T-helper 2 cell treated with Interferon-gamma antibody and Interleukin-4, amounts not matched to agents 5 μg/mL and 100 μg/mL, for 36 hours (primary cell): Measurements from ENCODE around the gene CNPY2.
"Not testable (repeated sequence)": the region's sequence is repeated elsewhere in the genome, so short reads cannot be mapped to it uniquely, and the experiment has no call there.

Experiments used
- DNase-seq: peaks from one replicate; pipeline ENCODE4 v3.0.0; 2021; ENCODE audit warnings: low spot score
- H3K27ac Mint-ChIP-seq: one replicate; pipeline ENCODE4 v1.8.0; 2021; ENCODE audit warnings: mild to moderate bottlenecking, mixed read lengths
- H3K27me3 Mint-ChIP-seq: one replicate; pipeline ENCODE4 v1.8.0; 2021; ENCODE audit warnings: low read depth, mixed read lengths
- H3K36me3 Mint-ChIP-seq: one replicate; pipeline ENCODE4 v1.8.0; 2021; ENCODE audit warnings: low read depth, mixed read lengths
- H3K4me1 Mint-ChIP-seq: one replicate; pipeline ENCODE4 v1.8.0; 2021; ENCODE audit warnings: low read depth, mixed read lengths
- H3K4me3 Mint-ChIP-seq: one replicate; pipeline ENCODE4 v1.8.0; 2022; ENCODE audit warnings: mild to moderate bottlenecking, moderate library complexity, mixed read lengths
- H3K9me3 Mint-ChIP-seq: one replicate; pipeline ENCODE4 v1.8.0; 2021; ENCODE audit warnings: mixed read lengths

The CNPY2 gene

DNA sequence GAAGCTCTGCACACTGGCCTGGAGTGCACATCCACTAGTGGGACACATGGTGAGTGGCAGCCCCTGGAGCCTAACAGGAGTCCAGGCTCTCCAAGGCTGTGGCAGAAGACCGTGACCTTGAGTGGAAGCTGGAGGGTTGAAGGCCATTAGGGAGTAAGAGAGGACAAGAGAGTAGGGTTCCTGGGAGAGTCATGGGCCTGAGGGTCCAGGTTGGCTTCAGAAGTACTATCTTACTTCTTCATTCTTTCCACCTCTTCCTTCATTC lies 23.3 kb upstream of the CNPY2 start:
- H3K27ac Mint-ChIP-seq: peak overlapping the region; percentile 98
- peaks cover 32% of the 10 kb centered on the region for H3K4me1 Mint-ChIP-seq
- no peak for DNase-seq
- H3K27me3 Mint-ChIP-seq: no peaks in the 10 kb centered on the region
- H3K9me3 Mint-ChIP-seq: no peaks in the 10 kb centered on the region
- peak overlapping the region; percentile 85 for H3K4me3 Mint-ChIP-seq
- peaks cover 21% of the 10 kb centered on the region for H3K36me3 Mint-ChIP-seq

DNA sequence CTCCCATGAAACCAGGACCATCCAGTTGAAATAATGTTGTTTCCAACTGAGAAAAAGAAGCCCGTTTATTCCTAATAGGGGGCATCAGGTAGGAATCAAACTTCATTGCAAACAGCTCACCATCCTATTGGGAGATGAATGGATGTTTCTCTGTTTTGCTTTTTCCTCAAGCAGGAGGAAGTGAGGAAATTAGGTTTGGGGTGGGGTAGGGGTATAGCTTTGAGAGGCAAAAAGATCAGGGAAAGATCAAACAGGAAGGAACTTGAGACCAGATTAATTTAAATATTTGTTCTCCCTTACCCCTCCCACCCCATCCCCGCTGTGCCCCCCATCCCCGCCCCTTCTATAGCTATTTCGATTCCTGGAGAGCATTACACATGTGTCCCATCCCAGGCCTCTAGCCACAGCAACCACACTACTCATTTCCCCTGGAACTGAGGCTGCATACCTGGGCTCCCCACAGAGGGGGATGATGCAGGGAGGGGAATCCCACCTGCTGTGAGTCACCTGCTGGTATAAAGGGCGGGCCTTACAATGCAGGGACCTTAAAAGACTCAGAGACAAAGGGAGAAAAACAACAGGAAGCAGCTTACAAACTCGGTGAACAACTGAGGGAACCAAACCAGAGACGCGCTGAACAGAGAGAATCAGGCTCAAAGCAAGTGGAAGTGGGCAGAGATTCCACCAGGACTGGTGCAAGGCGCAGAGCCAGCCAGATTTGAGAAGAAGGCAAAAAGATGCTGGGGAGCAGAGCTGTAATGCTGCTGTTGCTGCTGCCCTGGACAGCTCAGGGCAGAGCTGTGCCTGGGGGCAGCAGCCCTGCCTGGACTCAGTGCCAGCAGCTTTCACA lies 22.7 kb upstream of the CNPY2 start, which contains the start of gene IL23A:
IL23A (plus strand) TSS at position 577 of the 850 bp plus-strand sequence; CDS start at position 738, 161 bp downstream.
- Mint-ChIP-seq H3K36me3 (peaks cover 15% of the 10 kb centered on the region), H3K27ac (peak within 1 kb of the TSS; percentile 98), H3K27me3 (no peaks in the 10 kb centered on the region), H3K4me3 (peak within 1 kb of the TSS; percentile 85), H3K4me1 (peaks cover 32% of the 10 kb centered on the region), H3K9me3 (no peaks in the 10 kb centered on the region)
- peak; percentile 89 for DNase-seq

DNA sequence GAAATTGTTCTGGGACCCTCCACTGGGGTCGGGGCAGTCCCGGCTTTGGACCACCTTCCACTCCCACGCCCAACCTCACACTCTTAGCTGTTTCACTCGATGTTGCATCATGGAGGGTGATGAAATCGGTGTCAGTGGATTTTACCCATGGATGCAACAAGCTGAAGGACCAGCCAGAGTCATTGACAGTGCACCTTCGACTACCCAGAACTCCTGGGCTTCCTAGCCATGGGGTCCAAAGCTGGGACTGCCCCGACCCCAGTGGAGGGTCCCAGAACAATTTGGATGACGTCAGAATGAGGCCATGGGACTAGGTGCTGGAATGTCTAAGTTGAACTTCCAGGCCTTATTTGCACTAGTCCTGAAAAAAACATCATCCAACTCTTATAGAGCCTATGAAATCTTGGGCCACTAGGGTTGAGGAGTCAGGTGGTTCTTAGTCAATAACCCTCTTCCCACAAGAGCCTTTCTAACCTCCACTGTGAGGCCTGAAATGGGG lies 22.0 kb upstream of the CNPY2 start:
- Mint-ChIP-seq H3K27me3 (no peaks in the 10 kb centered on the region), H3K4me3 (peak overlapping the region; percentile 63), H3K27ac (peak overlapping the region; percentile 98), H3K36me3 (peaks cover 9% of the 10 kb centered on the region), H3K9me3 (no peaks in the 10 kb centered on the region), H3K4me1 (peaks cover 35% of the 10 kb centered on the region)
- no peak for DNase-seq

DNA sequence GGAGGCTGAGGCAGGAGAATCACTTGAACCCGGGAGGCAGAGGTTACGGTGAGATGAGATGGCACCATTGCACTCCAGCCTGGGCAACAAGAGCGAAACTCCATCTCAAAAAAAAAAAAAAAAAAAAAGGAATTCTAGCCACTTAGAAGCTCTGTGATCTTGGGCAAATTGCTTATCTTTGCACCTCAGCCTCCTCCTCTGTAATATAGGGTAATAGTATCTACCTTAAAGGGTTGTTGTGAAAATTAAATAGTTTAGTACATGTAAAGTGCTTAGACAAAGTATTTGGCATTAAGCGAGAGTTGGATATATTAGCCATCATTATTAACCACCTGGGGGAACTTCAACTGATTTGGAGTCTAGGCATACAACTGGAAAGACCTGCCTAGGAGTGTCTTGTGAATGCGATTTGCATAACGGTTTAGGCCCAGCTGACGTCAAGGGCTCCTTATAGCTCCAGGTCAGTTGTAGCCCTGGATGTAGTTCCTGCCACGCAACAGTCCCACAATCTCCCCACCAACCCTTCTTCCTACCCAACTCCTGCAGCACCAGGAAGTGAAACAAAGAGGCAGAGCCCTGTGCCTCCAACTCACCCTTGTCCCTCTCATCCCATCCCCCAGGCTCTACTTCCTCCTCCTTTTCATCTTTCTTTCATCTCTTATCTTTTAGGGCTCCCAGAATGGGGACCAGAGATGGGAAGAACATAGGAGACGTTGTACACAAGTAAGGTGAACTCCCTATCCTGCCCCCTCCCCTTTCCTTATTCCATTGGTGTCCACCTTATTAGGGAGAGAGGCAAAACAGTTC lies 20.8 kb upstream of the CNPY2 start:
- Mint-ChIP-seq H3K4me1 (peaks cover 39% of the 10 kb centered on the region), H3K27me3 (no peaks in the 10 kb centered on the region), H3K36me3 (peaks cover 11% of the 10 kb centered on the region), H3K9me3 (no peaks in the 10 kb centered on the region), H3K4me3 (peak overlapping the region; percentile 26), H3K27ac (peak overlapping the region; percentile 68)
- DNase-seq: no peak

DNA sequence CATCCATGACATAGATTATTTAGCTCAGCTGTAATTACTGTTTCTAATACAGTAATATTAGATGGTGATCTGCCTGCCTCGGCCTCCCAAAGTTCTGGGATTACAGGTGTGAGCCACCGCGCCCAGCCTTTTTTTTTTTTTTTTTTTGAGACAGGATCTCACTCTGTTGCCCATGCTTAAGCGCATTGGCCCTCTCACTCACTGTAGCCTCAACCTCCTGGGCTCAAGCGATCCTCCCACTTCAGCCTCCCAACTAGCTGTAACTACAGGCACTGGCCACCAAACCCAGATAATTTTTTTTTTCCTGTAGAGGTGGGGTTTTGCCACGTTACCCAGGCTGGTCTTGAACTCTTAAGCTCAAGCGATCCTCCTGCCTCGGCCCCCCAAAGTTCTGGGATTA lies 19.7 kb upstream of the CNPY2 start:
- not testable (repeated sequence) for H3K27me3 Mint-ChIP-seq, H3K36me3 Mint-ChIP-seq, H3K4me3 Mint-ChIP-seq, DNase-seq, H3K27ac Mint-ChIP-seq, H3K9me3 Mint-ChIP-seq
- H3K4me1 Mint-ChIP-seq: peaks cover 41% of the 10 kb centered on the region

DNA sequence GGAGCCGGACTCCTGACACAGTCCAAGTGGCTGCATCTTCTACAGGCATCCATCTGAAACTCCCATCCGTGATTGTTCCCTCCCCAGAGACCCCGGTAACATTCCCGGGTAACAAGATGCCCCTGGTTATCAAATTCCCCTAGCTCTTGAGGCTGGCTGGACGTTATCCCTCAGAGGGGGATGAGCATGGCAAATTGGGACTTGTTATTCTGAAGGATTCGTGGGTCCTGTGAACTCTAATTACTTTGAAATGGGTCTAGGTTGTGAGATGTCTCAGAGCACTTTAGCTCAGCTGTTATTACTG lies 18.7 kb upstream of the CNPY2 start:
- H3K4me1 Mint-ChIP-seq: peaks cover 34% of the 10 kb centered on the region
- no peak for DNase-seq

DNA sequence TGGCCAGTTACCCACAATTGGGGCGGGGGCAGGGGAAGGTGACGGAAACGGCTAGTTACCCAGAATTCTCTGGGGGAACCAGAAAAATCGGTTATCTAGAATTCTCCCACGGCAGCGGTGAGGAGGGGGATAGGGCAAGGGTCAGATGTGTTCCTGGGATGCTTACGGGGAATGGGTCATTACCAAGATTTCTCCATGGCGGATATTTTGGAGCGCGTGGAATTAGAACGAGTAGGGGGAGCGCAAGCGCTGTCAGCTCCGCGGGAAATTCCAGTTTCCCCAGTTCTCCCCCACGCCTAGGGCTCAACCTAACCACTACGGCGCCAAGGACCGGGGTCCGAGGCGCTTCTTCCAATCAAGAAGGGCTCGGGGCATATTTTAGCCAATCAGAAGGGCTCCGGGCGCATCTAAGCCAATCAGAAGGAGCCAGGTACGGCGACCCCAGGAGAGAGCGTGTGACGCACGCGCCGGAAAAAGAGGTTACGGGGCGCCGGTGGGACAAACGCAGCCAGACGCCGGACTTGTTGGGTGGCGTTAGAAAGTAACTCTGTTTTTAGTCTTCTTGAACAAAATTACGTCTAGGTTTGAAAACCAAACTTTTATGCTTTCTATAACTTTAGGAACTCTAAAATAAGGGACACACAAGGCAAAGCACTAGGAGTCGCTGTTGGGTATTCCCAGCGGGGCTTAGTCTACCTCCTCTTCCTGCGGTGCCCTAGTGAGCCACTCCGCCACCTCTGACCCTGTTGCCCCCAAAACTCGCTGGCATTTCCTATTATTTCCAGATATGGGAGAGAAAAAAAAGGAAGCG lies 18.1 kb upstream of the CNPY2 start, which contains the start of gene PAN2:
PAN2 (minus strand) TSS at position 322 of the 811 bp plus-strand sequence. CDS start 906 bp downstream, outside the sequence.
- peak within 1 kb of the TSS; percentile 99 for H3K27ac Mint-ChIP-seq
- peaks cover 8% of the 10 kb centered on the region for H3K36me3 Mint-ChIP-seq
- no peaks in the 10 kb centered on the region for H3K9me3 Mint-ChIP-seq
- H3K4me1 Mint-ChIP-seq: peaks cover 29% of the 10 kb centered on the region
- no peaks in the 10 kb centered on the region for H3K27me3 Mint-ChIP-seq
- peak within 1 kb of the TSS; percentile 92 for H3K4me3 Mint-ChIP-seq
- DNase-seq: peak; percentile 96

More for the DNA sequence above, 18.7 kb upstream of the CNPY2 start:
- peak overlapping the region; percentile 92 for H3K4me3 Mint-ChIP-seq
- peaks cover 8% of the 10 kb centered on the region for H3K36me3 Mint-ChIP-seq
- no peaks in the 10 kb centered on the region for H3K27me3 Mint-ChIP-seq
- H3K27ac Mint-ChIP-seq: peak overlapping the region; percentile 99
- no peaks in the 10 kb centered on the region for H3K9me3 Mint-ChIP-seq

DNA sequence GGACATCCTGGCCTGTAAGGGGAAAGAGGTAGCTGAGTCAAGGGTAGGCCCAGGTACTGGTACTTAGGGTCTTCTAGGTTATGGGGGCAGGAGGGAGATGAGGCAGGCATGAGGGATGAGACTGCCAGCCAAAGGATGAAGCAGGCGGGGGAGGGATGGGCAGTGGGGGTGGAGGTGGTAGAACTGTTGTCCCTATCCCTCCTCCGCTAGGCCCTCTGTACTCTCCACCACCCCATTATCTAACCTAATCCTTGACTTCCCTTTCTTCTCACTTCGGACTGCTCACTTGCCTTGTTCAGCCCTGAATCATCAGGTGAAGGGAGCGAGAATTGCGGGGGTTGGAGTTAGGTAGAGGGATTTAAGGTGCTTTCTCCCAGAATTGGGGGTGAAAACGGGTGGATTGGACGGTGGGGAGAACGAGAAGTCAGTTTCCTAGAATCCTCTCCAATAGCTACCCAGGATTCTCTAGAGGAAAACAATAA lies 17.4 kb upstream of the CNPY2 start:
- H3K4me1 Mint-ChIP-seq: peaks cover 23% of the 10 kb centered on the region
- no peak for DNase-seq
- peak overlapping the region; percentile 92 for H3K4me3 Mint-ChIP-seq
- peak overlapping the region; percentile 99 for H3K27ac Mint-ChIP-seq
- H3K36me3 Mint-ChIP-seq: peaks cover 6% of the 10 kb centered on the region
- no peaks in the 10 kb centered on the region for H3K27me3 Mint-ChIP-seq
- H3K9me3 Mint-ChIP-seq: no peaks in the 10 kb centered on the region

DNA sequence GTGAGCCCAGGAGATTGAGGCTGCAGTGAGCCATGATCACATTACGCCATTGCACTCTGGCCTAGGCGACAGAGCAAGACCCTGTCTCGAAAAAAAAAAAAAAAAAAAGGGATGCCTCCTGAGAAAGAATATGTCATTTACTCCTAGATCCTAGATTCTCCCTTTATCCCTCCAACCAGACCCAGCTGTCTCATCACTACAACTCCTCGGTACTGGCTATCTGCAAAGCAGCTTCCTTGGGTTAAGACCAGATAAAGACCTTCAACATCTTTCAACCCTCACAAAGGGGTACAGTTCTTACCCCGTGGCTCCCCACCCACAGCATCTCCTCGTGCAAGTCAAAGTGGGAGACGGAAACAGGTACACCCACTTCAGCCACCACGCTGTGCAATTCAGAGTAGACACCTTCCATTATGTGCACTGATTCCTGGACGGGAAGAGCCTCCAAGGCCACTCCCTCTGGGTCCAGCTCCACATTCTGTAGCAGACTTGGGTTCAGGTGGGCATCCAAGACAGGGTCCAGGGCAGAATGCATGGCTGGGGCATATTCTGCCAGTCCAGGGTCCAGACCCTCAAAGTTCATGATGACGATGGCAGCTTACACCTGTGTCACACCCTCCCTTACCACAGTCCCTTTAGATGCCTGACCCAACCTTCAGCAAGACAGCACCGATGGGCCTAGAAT lies 16.9 kb upstream of the CNPY2 start:
- no peaks in the 10 kb centered on the region for H3K27me3 Mint-ChIP-seq
- H3K9me3 Mint-ChIP-seq: no peaks in the 10 kb centered on the region
- no peak for DNase-seq
- peaks cover 19% of the 10 kb centered on the region for H3K4me1 Mint-ChIP-seq
- H3K36me3 Mint-ChIP-seq: peaks cover 8% of the 10 kb centered on the region
- H3K27ac Mint-ChIP-seq: peak overlapping the region; percentile 99
- H3K4me3 Mint-ChIP-seq: peak overlapping the region; percentile 92

DNA sequence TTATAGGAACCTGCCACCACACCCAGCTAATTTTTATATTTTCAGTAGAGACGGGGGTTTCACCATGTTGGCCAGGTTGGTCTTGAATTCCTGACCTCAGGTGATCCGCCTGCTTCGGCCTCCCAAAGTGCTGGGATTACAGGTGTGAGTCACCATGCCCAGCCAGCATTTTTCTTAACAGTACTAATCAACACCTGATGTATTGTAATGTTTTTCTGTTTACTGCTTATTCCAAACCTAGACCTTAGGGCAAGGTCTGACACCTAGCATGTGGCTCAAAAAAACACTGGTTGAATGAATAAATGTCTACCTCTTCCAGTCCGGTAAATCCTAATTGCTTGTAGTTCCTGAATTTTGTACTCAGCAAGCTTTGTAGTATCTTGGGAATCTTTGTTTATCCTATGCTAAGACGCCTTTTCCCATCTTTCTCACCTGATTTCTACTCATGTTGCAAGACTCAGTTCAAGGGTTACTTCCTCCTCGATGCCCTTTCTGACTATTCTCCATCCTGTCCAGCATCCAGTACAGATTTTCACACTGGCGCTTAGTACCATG lies 15.2 kb upstream of the CNPY2 start:
- Mint-ChIP-seq H3K27me3 (no peaks in the 10 kb centered on the region), H3K27ac (no peak overlapping the region), H3K36me3 (peaks cover 16% of the 10 kb centered on the region)

DNA sequence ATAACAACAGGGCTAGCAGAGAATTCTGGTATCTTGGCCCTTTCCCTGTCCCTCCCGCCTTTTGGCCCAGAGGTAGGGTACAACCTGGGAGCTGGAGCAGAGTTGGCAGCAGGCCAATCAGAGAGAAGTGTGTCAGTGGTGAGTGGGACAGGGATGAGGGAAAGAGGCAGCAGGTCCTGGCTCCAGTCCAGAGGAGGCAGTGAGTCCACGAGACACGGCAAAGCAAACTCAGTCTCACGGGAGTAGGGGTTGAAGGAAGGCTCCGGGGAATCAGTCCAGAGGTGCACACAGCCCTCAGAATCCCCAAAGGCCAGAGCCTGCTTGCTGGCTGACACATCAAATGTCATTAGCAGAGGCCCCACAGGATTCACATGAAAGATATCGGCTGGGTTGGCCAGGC lies 10.7 kb upstream of the CNPY2 start:
- Mint-ChIP-seq H3K36me3 (peaks cover 29% of the 10 kb centered on the region), H3K4me3 (no peak overlapping the region), H3K27me3 (no peaks in the 10 kb centered on the region)

More for the DNA sequence above, 15.2 kb upstream of the CNPY2 start:
- Mint-ChIP-seq H3K9me3 (no peaks in the 10 kb centered on the region), H3K4me1 (peaks cover 12% of the 10 kb centered on the region), H3K4me3 (no peak overlapping the region)
- DNase-seq: no peak

DNA sequence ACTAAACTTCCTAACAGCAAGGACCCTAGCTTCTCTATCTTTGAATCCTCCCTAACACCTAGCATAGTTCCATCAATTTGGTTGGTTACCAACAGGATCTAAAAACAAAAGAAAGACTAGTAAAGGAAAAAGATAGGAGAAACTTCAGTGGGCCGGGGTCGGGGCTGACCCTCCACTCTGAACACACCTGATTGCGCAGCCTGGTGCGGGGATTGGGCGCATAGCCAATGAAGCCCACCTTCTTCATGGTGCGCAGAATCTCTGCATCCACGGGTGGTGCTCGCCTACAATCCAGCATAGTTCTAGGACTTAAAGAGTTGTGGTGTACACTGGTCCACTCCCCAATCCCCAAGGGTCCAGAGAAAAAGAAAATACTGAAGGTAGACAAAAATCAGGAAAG lies 10.3 kb upstream of the CNPY2 start:
- H3K27ac Mint-ChIP-seq: no peak overlapping the region

More for the DNA sequence above, 10.7 kb upstream of the CNPY2 start:
- peaks cover 2% of the 10 kb centered on the region for H3K4me1 Mint-ChIP-seq
- no peak overlapping the region for H3K27ac Mint-ChIP-seq
- H3K9me3 Mint-ChIP-seq: no peaks in the 10 kb centered on the region
- no peak for DNase-seq

DNA sequence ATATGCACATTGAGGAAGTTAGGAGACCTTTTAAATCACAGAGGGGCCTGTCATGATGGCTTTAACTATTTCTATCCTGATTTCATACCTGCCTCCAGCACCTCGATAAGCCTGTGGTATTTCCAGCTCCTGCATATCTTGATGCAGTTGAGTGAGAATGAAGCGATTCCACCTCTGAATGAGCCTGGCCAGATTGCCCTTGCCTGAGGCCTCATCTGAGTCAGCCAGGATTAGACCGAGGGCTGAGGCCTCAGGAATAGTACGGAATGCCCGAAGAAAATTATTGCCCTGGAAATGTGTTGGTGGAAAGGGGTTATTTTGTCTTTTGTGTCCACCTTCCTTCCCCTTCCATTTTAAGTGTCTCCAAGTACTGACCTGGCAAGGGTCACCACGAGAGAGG lies 8.4 kb upstream of the CNPY2 start:
- Mint-ChIP-seq H3K9me3 (no peaks in the 10 kb centered on the region), H3K27ac (no peak overlapping the region), H3K36me3 (peaks cover 33% of the 10 kb centered on the region), H3K4me1 (no peaks in the 10 kb centered on the region), H3K4me3 (no peak overlapping the region), H3K27me3 (no peaks in the 10 kb centered on the region)
- DNase-seq: no peak

More for the DNA sequence above, 10.3 kb upstream of the CNPY2 start:
- no peak for DNase-seq
- H3K27me3 Mint-ChIP-seq: no peaks in the 10 kb centered on the region
- H3K4me3 Mint-ChIP-seq: no peak overlapping the region
- peaks cover 29% of the 10 kb centered on the region for H3K36me3 Mint-ChIP-seq
- no peaks in the 10 kb centered on the region for H3K9me3 Mint-ChIP-seq
- no peaks in the 10 kb centered on the region for H3K4me1 Mint-ChIP-seq
